EH (cell line): ENCODE results near the gene COLQ.
"Not testable (repeated sequence)": the region's sequence is repeated elsewhere in the genome, so short reads cannot be mapped to it uniquely, and the experiment has no call there.

Experiments
- DNase-seq: peaks from one replicate; pipeline ENCODE4 v3.0.0-alpha.2; 2015; ENCODE audit warnings: low read depth

The COLQ gene

GRCh38 chr3:15521573-15521965 lies at the start of gene COLQ:
Gene COLQ (minus strand): TSS chr3:15521706. CDS start chr3:15521625, 81 bp downstream.
- peak; percentile 46 for DNase-seq

- DNase-seq = no peak
Observed at GRCh38 chr3:15563190-15563589, 41.7 kb upstream of the COLQ start.

GRCh38 chr3:15562560-15562959 lies 41.1 kb upstream of the COLQ start:
- no peak for DNase-seq

GRCh38 chr3:15558581-15558980 lies 37.1 kb upstream of the COLQ start:
- DNase-seq = no peak

- DNase-seq = peak; percentile 79
Observed at GRCh38 chr3:15557511-15557946, 36.0 kb upstream of the COLQ start.

- DNase-seq = no peak
Observed at GRCh38 chr3:15556512-15556911, 35.0 kb upstream of the COLQ start.

GRCh38 chr3:15553749-15554148 lies 32.2 kb upstream of the COLQ start:
- DNase-seq = no peak

- no peak for DNase-seq
Observed at GRCh38 chr3:15551902-15552301, 30.4 kb upstream of the COLQ start.

- no peak for DNase-seq
Observed at GRCh38 chr3:15549846-15550245, 28.3 kb upstream of the COLQ start.

- DNase-seq = no peak
Observed at GRCh38 chr3:15542614-15543013, 21.1 kb upstream of the COLQ start.

GRCh38 chr3:15541371-15541770 lies 19.9 kb upstream of the COLQ start:
- DNase-seq = no peak

- no peak for DNase-seq
Observed at GRCh38 chr3:15539066-15539465, 17.6 kb upstream of the COLQ start.

- no peak for DNase-seq
Observed at GRCh38 chr3:15538345-15538744, 16.8 kb upstream of the COLQ start.

- no peak for DNase-seq
Observed at GRCh38 chr3:15536856-15537255, 15.3 kb upstream of the COLQ start.

GRCh38 chr3:15535732-15536131 lies 14.2 kb upstream of the COLQ start:
- no peak for DNase-seq

- not testable (repeated sequence) for DNase-seq
Observed at GRCh38 chr3:15532614-15533013, 11.1 kb upstream of the COLQ start.

- DNase-seq = no peak
Observed at GRCh38 chr3:15531346-15531745, 9.8 kb upstream of the COLQ start.

- no peak for DNase-seq
Observed at GRCh38 chr3:15528854-15529537, 7.5 kb upstream of the COLQ start.

- DNase-seq = no peak
Observed at GRCh38 chr3:15527031-15527459, 5.5 kb upstream of the COLQ start.

- DNase-seq = no peak
Observed at GRCh38 chr3:15525790-15526189, 4.3 kb upstream of the COLQ start.

- DNase-seq = no peak
Observed at GRCh38 chr3:15523660-15524417, 2.3 kb upstream of the COLQ start.

- DNase-seq = no peak
Observed at GRCh38 chr3:15522016-15522415, 510 bp upstream of the COLQ start.

- DNase-seq = no peak
Observed at GRCh38 chr3:15520804-15521572, 518 bp downstream of the COLQ start.
